ENCODE data around the gene FOXD1. TPM values are rescaled to one million over a fixed set of nuclear protein-coding genes. Genes with fewer than 3 reads are reported as not detected.

The FOXD1 gene
- total RNA-seq, 4 donors from 2014 or later, result 0.28 to 1.3 TPM; not detected in 2

DNA sequence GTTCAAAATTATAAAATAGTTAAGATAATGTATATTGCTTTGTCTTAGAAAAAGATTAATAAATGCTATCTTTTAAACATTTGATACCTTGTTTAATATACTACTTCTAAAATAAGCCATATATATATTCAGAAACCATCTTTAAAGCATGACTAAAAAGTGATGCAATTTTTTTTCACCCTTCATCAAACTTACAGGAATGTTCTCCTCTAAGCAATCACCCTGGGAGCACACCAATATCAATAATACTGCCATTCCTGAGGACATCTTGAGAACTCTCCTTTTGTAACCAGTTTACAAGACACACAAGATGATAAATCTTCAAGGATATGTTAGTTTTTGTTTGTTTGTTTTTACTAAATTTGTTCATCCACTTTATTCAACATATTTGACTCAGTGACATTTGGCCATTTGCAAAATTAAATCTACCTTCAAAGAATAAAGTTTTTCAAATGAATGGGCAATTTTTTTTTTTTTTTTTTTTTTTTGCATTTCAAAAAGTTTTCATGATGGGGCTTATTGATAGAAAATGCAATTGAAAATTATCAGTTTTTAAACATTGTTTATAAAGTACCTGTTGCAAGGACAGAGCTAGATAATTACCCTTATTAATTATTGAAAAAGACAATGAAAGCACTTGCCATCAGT lies 17.2 kb downstream of the FOXD1 start:
- Histone ChIP-seq H3K9me3 (no peaks in the 10 kb centered on the region), H3K4me3 (no peak overlapping the region), H3K27ac (no peak overlapping the region), H3K27me3 (peaks cover under 1 to 66% of the 10 kb centered on the region in 2 donors), H3K4me1 (no peaks in the 10 kb centered on the region), H3K36me3 (no peaks in the 10 kb centered on the region)
- no peak for DNase-seq
- intact Hi-C loops (cut with DNase I; ENCODE audit: low total_unique reads), result no loop called here
- TF ChIP-seq, protein P1, sequence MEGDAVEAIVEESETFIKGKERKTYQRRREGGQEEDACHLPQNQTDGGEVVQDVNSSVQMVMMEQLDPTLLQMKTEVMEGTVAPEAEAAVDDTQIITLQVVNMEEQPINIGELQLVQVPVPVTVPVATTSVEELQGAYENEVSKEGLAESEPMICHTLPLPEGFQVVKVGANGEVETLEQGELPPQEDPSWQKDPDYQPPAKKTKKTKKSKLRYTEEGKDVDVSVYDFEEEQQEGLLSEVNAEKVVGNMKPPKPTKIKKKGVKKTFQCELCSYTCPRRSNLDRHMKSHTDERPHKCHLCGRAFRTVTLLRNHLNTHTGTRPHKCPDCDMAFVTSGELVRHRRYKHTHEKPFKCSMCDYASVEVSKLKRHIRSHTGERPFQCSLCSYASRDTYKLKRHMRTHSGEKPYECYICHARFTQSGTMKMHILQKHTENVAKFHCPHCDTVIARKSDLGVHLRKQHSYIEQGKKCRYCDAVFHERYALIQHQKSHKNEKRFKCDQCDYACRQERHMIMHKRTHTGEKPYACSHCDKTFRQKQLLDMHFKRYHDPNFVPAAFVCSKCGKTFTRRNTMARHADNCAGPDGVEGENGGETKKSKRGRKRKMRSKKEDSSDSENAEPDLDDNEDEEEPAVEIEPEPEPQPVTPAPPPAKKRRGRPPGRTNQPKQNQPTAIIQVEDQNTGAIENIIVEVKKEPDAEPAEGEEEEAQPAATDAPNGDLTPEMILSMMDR (IDR thresholded peaks at IDR 0.05), result no peak
- no peak for TF ChIP-seq POLR2A (IDR thresholded peaks at IDR 0.05)

GRCh38 chr5:73426034-73426433 lies 22.5 kb downstream of the FOXD1 start:
- intact Hi-C loops (cut with DNase I; ENCODE audit: low total_unique reads), result no loop called here
- TF ChIP-seq POLR2A (IDR thresholded peaks at IDR 0.05), result no peak
- TF ChIP-seq, protein P1 (IDR thresholded peaks at IDR 0.05), result no peak

DNA sequence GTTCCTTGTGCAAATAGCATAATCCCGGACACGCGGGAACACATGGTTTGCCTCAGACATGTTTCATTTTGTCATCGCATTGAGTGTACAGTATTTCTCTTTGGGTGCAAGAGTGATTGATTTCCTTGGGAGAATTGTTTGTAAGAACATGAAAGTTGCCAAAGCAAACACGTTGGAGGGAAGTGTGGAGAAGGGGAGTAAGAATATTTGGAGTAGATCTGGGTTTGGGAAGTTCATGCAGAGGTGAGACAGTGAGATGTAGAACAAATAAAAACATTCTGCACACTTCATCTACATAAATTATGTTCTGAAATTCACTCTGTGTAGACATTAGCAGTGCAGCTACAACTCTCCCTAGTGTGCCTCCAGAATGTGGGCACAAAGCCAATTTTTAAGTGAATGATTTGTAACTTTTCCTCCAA lies 24.0 kb downstream of the FOXD1 start:
- H3K27me3 ChIP-seq, result peaks cover 0 to 38% of the 10 kb centered on the region in 2 donors
- peaks cover 0 to 4% of the 10 kb centered on the region in 2 donors for H3K4me1 ChIP-seq
- no peak overlapping the region for H3K4me3 ChIP-seq
- no peaks in the 10 kb centered on the region for H3K36me3 ChIP-seq
- intact Hi-C loops (cut with DNase I; ENCODE audit: low total_unique reads), result no loop called here
- DNase-seq, result no peak
- H3K9me3 ChIP-seq, result no peaks in the 10 kb centered on the region
- H3K27ac ChIP-seq, result no peak overlapping the region
- TF ChIP-seq, protein P1 (IDR thresholded peaks at IDR 0.05), result no peak

More at GRCh38 chr5:73426034-73426433, 22.5 kb downstream of the FOXD1 start:
- no peak for DNase-seq
- Histone ChIP-seq H3K4me1 (no peaks in the 10 kb centered on the region), H3K27me3 (peaks cover 0 to 35% of the 10 kb centered on the region in 2 donors), H3K9me3 (no peaks in the 10 kb centered on the region), H3K27ac (no peak overlapping the region), H3K36me3 (no peaks in the 10 kb centered on the region), H3K4me3 (no peak overlapping the region)

GRCh38 chr5:73422164-73422563 lies 26.4 kb downstream of the FOXD1 start:
- Histone ChIP-seq H3K27me3 (peaks cover 0 to 41% of the 10 kb centered on the region in 2 donors), H3K9me3 (no peaks in the 10 kb centered on the region)

GRCh38 chr5:73420666-73421065 lies 27.9 kb downstream of the FOXD1 start:
- no peak overlapping the region for H3K4me3 ChIP-seq
- no peaks in the 10 kb centered on the region for H3K9me3 ChIP-seq
- no peak overlapping the region for H3K27ac ChIP-seq
- no peak for DNase-seq
- H3K27me3 ChIP-seq, result peaks cover 0 to 50% of the 10 kb centered on the region in 2 donors
- intact Hi-C loops (cut with DNase I; ENCODE audit: low total_unique reads), result no loop called here
- TF ChIP-seq POLR2A (IDR thresholded peaks at IDR 0.05), result no peak
- TF ChIP-seq, protein P1 (IDR thresholded peaks at IDR 0.05), result no peak
- H3K36me3 ChIP-seq, result no peaks in the 10 kb centered on the region
- peaks cover 0 to 7% of the 10 kb centered on the region in 2 donors for H3K4me1 ChIP-seq

More at GRCh38 chr5:73422164-73422563, 26.4 kb downstream of the FOXD1 start:
- no peak overlapping the region for H3K27ac ChIP-seq
- no peak for DNase-seq
- H3K4me1 ChIP-seq, result peaks cover 0 to 7% of the 10 kb centered on the region in 2 donors
- no peak overlapping the region for H3K4me3 ChIP-seq
- intact Hi-C loops (cut with DNase I; ENCODE audit: low total_unique reads), result no loop called here
- no peaks in the 10 kb centered on the region for H3K36me3 ChIP-seq
- TF ChIP-seq, protein P1 (IDR thresholded peaks at IDR 0.05), result no peak
- TF ChIP-seq POLR2A (IDR thresholded peaks at IDR 0.05), result no peak

Data from uterus (tissue), 4 donors.